Dendritic cell treated with granulocyte-macrophage colony-stimulating factor and Interleukin-4, amounts not matched to agents 40 ng/mL and 50 ng/mL, for 4 days (primary cell): Measurements from ENCODE around the gene MOGAT2.
"Not testable (repeated sequence)": the region's sequence is repeated elsewhere in the genome, so short reads cannot be mapped to it uniquely, and the experiment has no call there.

ENCODE experiments used
- H3K27ac Mint-ChIP-seq: one replicate; pipeline ENCODE4 v1.8.0; 2022; ENCODE audit warnings: mild to moderate bottlenecking, mixed read lengths
- H3K27me3 Mint-ChIP-seq: one replicate; pipeline ENCODE4 v1.8.0; 2022; ENCODE audit warnings: mild to moderate bottlenecking, mixed read lengths
- H3K36me3 Mint-ChIP-seq: one replicate; pipeline ENCODE4 v1.8.0; 2022; ENCODE audit warnings: low read depth, mixed read lengths
- H3K4me1 Mint-ChIP-seq: one replicate; pipeline ENCODE4 v1.8.0; 2022; ENCODE audit warnings: low read depth, mixed read lengths
- H3K4me3 Mint-ChIP-seq: one replicate; pipeline ENCODE4 v1.8.0; 2022; ENCODE audit warnings: mild to moderate bottlenecking, moderate library complexity, mixed read lengths
- H3K9me3 Mint-ChIP-seq: one replicate; pipeline ENCODE4 v1.8.0; 2022; ENCODE audit warnings: mixed read lengths
- intact Hi-C: fragments of 100-400 bp; cut with micrococcal nuclease; formaldehyde crosslinking; loops from one replicate; pipeline ENCODE4 v1.15.0; 2022

Gene MOGAT2

GRCh38 chr11:75717608-75718418 lies at the start of gene MOGAT2:
TSS of gene MOGAT2 (plus strand) at chr11:75717838. CDS start at chr11:75717889, 51 bp downstream.
- H3K4me3 Mint-ChIP-seq: no peak within 1 kb of the TSS
- intact Hi-C loops: loop anchor here (10.0 kb wide), 2 partner anchors 437 to 607 kb away; no protein-coding TSS in a partner anchor
- no peak within 1 kb of the TSS for H3K27ac Mint-ChIP-seq
- H3K27me3 Mint-ChIP-seq: peaks cover 24% of the 10 kb centered on the region
- H3K9me3 Mint-ChIP-seq: no peaks in the 10 kb centered on the region
- no peaks in the 10 kb centered on the region for H3K36me3 Mint-ChIP-seq
- peaks cover 15% of the 10 kb centered on the region for H3K4me1 Mint-ChIP-seq

- Mint-ChIP-seq H3K27ac (no peak within 1 kb of the TSS), H3K27me3 (peaks cover 79% of the 10 kb centered on the region), H3K4me3 (peak within 1 kb of the TSS; percentile 71), H3K36me3 (no peaks in the 10 kb centered on the region), H3K4me1 (peaks cover 20% of the 10 kb centered on the region), H3K9me3 (peaks cover 7% of the 10 kb centered on the region)
- intact Hi-C loops: loop anchor here (10.0 kb wide), 1 partner anchor 74 kb away; no protein-coding TSS in a partner anchor
Measured at GRCh38 chr11:75668451-75669297, 49.0 kb upstream of the MOGAT2 start, which contains the start of gene MAP6. TSS of gene MAP6 (minus strand) at chr11:75669038. CDS start at chr11:75668369, 669 bp downstream.

GRCh38 chr11:75673977-75674582 lies 43.6 kb upstream of the MOGAT2 start:
- Mint-ChIP-seq H3K4me1 (peaks cover 3% of the 10 kb centered on the region), H3K27ac (no peak overlapping the region), H3K4me3 (no peak overlapping the region), H3K27me3 (peaks cover 66% of the 10 kb centered on the region), H3K36me3 (no peaks in the 10 kb centered on the region), H3K9me3 (peaks cover 7% of the 10 kb centered on the region)
- intact Hi-C loops: no loop called here

GRCh38 chr11:75677275-75677674 lies 40.4 kb upstream of the MOGAT2 start:
- no peaks in the 10 kb centered on the region for H3K4me1 Mint-ChIP-seq
- H3K27ac Mint-ChIP-seq: no peak overlapping the region
- peaks cover 6% of the 10 kb centered on the region for H3K9me3 Mint-ChIP-seq
- intact Hi-C loops: no loop called here
- H3K36me3 Mint-ChIP-seq: no peaks in the 10 kb centered on the region
- peaks cover 49% of the 10 kb centered on the region for H3K27me3 Mint-ChIP-seq
- H3K4me3 Mint-ChIP-seq: no peak overlapping the region

DNA sequence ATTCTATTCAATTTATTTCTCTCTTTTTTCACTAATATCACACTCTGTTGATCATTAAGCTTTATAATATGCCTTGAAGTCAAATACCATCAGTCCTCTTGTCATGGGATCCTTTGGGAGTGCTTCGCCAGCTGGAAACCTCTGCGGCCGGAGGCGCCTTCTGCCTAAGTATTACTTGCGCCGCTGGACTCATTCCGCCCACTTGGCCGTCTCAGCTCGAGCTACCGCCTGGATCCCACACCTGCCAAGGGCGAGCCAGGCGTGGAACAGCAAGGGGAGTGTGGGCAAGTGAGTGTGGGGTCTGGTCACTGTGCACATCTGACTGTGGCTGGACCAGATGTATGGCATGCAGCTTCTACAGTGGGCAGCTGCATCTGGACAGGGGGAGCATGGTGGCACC lies 39.7 kb upstream of the MOGAT2 start:
- Mint-ChIP-seq H3K36me3 (no peaks in the 10 kb centered on the region), H3K27ac (no peak overlapping the region), H3K4me3 (no peak overlapping the region), H3K9me3 (no peaks in the 10 kb centered on the region), H3K4me1 (no peaks in the 10 kb centered on the region), H3K27me3 (peaks cover 48% of the 10 kb centered on the region)
- intact Hi-C loops: no loop called here

DNA sequence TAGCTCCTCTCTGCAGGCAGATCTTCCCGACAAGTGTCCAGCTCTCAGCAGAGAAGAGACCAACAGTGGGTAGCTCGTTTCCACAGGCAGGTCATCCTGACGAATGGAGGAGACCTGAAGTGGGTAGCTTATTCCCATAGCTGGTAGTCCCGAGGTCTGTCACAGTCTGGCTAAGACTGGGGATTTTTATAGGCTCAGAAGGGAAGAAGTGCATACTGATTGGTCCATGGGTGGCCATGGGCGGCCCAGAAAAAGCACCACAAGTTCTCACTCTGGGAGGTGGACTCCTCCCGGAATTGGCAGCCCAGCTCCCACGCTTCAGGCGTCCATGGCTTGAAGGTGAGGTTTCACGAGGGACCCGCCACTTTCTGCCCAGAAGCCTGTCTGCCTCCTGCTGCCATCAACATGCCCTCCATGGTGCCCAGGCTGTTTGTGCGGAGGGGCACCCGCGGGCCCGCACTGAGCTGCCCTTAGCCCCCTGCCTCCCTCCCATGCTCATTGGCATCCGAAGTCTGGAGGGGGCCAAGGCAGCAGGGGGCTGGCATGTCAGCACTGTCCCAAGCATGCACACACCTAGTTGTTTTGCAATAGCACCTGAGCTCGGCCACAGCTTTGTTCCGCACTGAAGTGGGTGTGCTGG lies 38.9 kb upstream of the MOGAT2 start:
- Mint-ChIP-seq H3K4me1 (no peaks in the 10 kb centered on the region), H3K9me3 (no peaks in the 10 kb centered on the region), H3K27ac (no peak overlapping the region), H3K36me3 (no peaks in the 10 kb centered on the region), H3K4me3 (no peak overlapping the region), H3K27me3 (peaks cover 55% of the 10 kb centered on the region)
- intact Hi-C loops: no loop called here

DNA sequence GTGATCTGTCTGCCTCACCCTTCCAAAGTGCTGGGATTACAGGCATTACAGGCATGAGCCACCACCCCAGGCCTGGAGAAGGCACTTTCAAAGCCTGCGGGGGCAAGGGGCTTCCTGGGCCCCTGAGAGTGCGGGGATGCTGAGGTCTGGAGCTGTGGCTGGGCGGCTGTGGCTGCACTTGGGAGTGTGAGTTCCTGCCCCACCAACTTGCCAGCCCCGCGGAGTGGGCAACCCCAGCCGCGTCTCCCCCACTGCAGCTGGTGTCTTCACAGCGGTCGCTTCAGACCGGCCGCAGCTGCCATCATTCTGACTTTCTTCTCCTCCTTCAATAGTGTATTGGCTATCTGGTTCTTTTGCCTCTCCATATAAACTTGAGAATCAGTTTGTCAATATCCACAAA lies 38.1 kb upstream of the MOGAT2 start:
- intact Hi-C loops: no loop called here
- Mint-ChIP-seq H3K36me3 (no peaks in the 10 kb centered on the region), H3K9me3 (peaks cover 1% of the 10 kb centered on the region), H3K4me1 (no peaks in the 10 kb centered on the region), H3K4me3 (no peak overlapping the region), H3K27ac (no peak overlapping the region), H3K27me3 (peaks cover 62% of the 10 kb centered on the region)

DNA sequence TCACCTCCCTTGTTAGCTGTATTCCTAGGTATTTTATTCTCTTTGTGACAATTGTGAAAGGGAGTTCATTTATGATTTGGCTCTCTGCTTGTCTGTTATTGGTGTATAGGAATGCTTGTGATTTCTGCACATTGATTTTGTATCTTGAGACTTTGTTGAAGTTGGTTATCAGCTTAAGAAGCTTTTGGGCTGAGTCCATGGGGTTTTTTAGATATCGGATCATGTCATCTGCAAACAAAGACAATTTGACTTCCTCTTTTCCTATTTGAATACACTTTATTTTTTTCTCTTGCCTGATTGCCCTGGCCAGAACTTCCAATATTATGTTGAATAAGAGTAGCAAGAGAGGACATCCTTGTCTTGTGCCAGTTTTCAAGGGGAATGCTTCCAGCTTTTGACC lies 33.8 kb upstream of the MOGAT2 start:
- intact Hi-C loops, H3K36me3 Mint-ChIP-seq, H3K4me1 Mint-ChIP-seq, H3K4me3 Mint-ChIP-seq, H3K27ac Mint-ChIP-seq: not testable (repeated sequence)
- peaks cover 69% of the 10 kb centered on the region for H3K27me3 Mint-ChIP-seq
- peaks cover 24% of the 10 kb centered on the region for H3K9me3 Mint-ChIP-seq

GRCh38 chr11:75689863-75690609 lies 27.6 kb upstream of the MOGAT2 start:
- intact Hi-C loops: no loop called here
- Mint-ChIP-seq H3K4me1 (peaks cover 28% of the 10 kb centered on the region), H3K27ac (peak overlapping the region; percentile 71), H3K36me3 (peaks cover 5% of the 10 kb centered on the region), H3K4me3 (no peak overlapping the region), H3K9me3 (peaks cover 18% of the 10 kb centered on the region), H3K27me3 (peaks cover 46% of the 10 kb centered on the region)

- Mint-ChIP-seq H3K4me1 (peaks cover 28% of the 10 kb centered on the region), H3K9me3 (peaks cover under 1% of the 10 kb centered on the region), H3K27me3 (peaks cover 47% of the 10 kb centered on the region), H3K4me3 (no peak overlapping the region), H3K36me3 (no peaks in the 10 kb centered on the region), H3K27ac (no peak overlapping the region)
- intact Hi-C loops: no loop called here
Measured at GRCh38 chr11:75691804-75692203, 25.8 kb upstream of the MOGAT2 start.

DNA sequence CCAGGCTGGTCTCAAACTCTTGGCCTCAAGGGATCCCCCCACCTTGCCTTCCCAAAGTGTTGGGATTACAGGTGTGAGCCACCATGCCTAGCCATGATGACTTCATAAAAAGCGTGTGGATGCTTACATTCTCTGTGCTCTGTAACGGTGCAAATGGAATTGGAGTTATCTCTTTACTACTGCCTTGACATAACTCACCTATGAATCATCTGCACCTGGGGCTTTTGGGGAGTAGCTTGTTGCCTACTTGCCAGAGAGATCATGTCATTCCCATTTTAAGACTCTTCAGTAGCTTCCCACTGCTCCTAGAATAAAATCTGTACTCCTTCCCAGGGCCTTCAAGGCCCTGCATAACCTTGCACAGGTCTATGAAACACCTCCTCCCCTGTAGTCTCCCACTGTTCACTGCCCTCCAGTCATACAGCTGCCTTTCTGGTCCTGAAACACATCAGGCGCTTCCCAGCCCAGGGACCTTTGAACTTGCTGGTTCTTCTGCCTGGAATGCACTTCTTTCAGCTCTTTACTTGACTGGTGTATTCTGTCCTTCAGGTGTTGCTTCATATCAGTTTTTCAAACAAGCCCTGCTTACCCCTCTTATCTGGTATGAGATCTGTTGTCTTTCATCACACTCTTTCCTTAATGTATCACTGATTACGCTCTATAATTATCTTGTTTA lies 19.6 kb upstream of the MOGAT2 start:
- no peak overlapping the region for H3K4me3 Mint-ChIP-seq
- H3K27ac Mint-ChIP-seq: no peak overlapping the region
- H3K9me3 Mint-ChIP-seq: no peaks in the 10 kb centered on the region
- H3K27me3 Mint-ChIP-seq: peaks cover 41% of the 10 kb centered on the region
- H3K4me1 Mint-ChIP-seq: no peaks in the 10 kb centered on the region
- intact Hi-C loops: no loop called here
- H3K36me3 Mint-ChIP-seq: no peaks in the 10 kb centered on the region

GRCh38 chr11:75700940-75701339 lies 16.7 kb upstream of the MOGAT2 start:
- peaks cover 6% of the 10 kb centered on the region for H3K4me1 Mint-ChIP-seq
- H3K36me3 Mint-ChIP-seq: no peaks in the 10 kb centered on the region
- intact Hi-C loops: no loop called here
- H3K27me3 Mint-ChIP-seq: peaks cover 30% of the 10 kb centered on the region
- H3K4me3 Mint-ChIP-seq: no peak overlapping the region
- H3K9me3 Mint-ChIP-seq: no peaks in the 10 kb centered on the region
- H3K27ac Mint-ChIP-seq: no peak overlapping the region
